GM18508 (cell line): Measurements from ENCODE around the gene TNNC1.

Source experiments
- ATAC-seq: cut with Tn5 transposase; IDR thresholded peaks from one replicate; pipeline ENCODE4 v1.9.1; 2021; ENCODE audit warnings: moderate number of reproducible peaks; ENCODE audit not compliant: insufficient read depth, unreplicated experiment

The TNNC1 gene

GRCh38 chr3:52432691-52433141 lies 21.1 kb downstream of the TNNC1 start:
- no peak for ATAC-seq

GRCh38 chr3:52432225-52432624 lies 21.6 kb downstream of the TNNC1 start:
- no peak for ATAC-seq

- ATAC-seq = no peak
Measured at GRCh38 chr3:52431459-52432223, 22.2 kb downstream of the TNNC1 start.

- ATAC-seq = no peak
Measured at GRCh38 chr3:52430416-52430810, 23.4 kb downstream of the TNNC1 start.

- no peak for ATAC-seq
Measured at GRCh38 chr3:52429779-52430415, 23.9 kb downstream of the TNNC1 start.

GRCh38 chr3:52429031-52429430 lies 24.8 kb downstream of the TNNC1 start:
- ATAC-seq = no peak

GRCh38 chr3:52428151-52429005 lies 25.5 kb downstream of the TNNC1 start:
- ATAC-seq = no peak

GRCh38 chr3:52423173-52423572 lies 30.7 kb downstream of the TNNC1 start:
- no peak for ATAC-seq

- no peak for ATAC-seq
Measured at GRCh38 chr3:52422669-52423068, 31.2 kb downstream of the TNNC1 start.

GRCh38 chr3:52420388-52420787 lies 33.5 kb downstream of the TNNC1 start:
- ATAC-seq = no peak

GRCh38 chr3:52415800-52416199 lies 38.0 kb downstream of the TNNC1 start:
- no peak for ATAC-seq

GRCh38 chr3:52408466-52408865 lies 45.4 kb downstream of the TNNC1 start:
- no peak for ATAC-seq

GRCh38 chr3:52407779-52408178 lies 46.1 kb downstream of the TNNC1 start:
- ATAC-seq = no peak

- no peak for ATAC-seq
Measured at GRCh38 chr3:52406791-52407510, 46.9 kb downstream of the TNNC1 start.

- ATAC-seq = no peak
Measured at GRCh38 chr3:52406231-52406661, 47.6 kb downstream of the TNNC1 start.

GRCh38 chr3:52405601-52406110 lies 48.2 kb downstream of the TNNC1 start:
- no peak for ATAC-seq

GRCh38 chr3:52405066-52405465 lies 48.8 kb downstream of the TNNC1 start:
- no peak for ATAC-seq

GRCh38 chr3:52404391-52404790 lies 49.5 kb downstream of the TNNC1 start:
- ATAC-seq = no peak

GRCh38 chr3:52403955-52404354 lies 49.9 kb downstream of the TNNC1 start:
- ATAC-seq = no peak

- no peak for ATAC-seq
Measured at GRCh38 chr3:52403271-52403841, 50.5 kb downstream of the TNNC1 start.
